ENCODE results near the gene ZSWIM7. TPM values are rescaled to one million over a fixed set of nuclear protein-coding genes. Genes with fewer than 3 reads are reported as not detected.

Gene ZSWIM7
- total RNA-seq, 1 experiment from 2014 or later, result 37.8 TPM

DNA sequence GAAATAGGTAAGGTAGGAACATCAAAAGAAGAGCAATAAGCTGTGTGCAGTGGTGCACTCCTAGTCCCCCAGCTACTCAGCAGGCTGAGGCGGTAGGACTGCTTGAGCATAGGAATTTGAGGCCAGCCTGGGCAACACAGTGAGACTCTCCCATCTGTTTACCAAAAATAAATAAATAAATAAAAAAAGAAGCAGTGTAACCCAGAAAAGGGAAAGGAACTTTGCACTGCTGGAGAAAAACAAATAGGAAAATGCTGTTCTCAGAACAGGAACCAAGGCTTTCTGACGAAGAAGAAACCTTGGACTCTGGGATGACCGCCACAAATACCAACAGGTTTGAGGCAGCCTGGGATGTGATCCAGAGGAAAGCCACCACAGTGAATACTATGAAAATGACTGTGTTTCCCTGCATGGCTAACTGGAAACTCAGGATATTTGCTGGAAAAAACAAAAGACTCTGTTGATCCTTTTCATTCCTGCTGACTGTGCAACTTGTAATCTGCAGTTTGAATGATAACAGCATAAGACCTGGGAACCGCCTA, 41.3 kb upstream of the ZSWIM7 start:
- Histone ChIP-seq H3K27ac (ENCODE audit: insufficient read length, low read depth, low read length) (no peak overlapping the region), H2BK15ac (ENCODE audit: low read depth, low read length) (no peak overlapping the region), H3K27me3 (ENCODE audit: insufficient read depth, low read length) (no peaks in the 10 kb centered on the region), H2BK120ac (ENCODE audit: low read depth, low read length, poor library complexity, severe bottlenecking) (no peak overlapping the region), H3K9me3 (ENCODE audit: control insufficient read depth, low read depth, low read length) (no peaks in the 10 kb centered on the region), H2BK20ac (ENCODE audit: low read depth, low read length, poor library complexity, severe bottlenecking) (no peak overlapping the region), H4K91ac (ENCODE audit: insufficient read length, low read depth, low read length) (no peak overlapping the region), H4K5ac (ENCODE audit: insufficient read length, low read depth, low read length) (no peak overlapping the region), H4K8ac (replicated peaks; ENCODE audit: insufficient read length, low read depth, low read length) (no peak overlapping the region), H3K23ac (ENCODE audit: insufficient read length, low read depth, low read length) (no peak overlapping the region), H2BK12ac (ENCODE audit: insufficient read length, low read depth, low read length) (no peak overlapping the region), H3K18ac (ENCODE audit: insufficient read length, low read depth, low read length) (no peak overlapping the region), H2AFZ (ENCODE audit: low read length) (no peak overlapping the region), H3K4me1 (ENCODE audit: insufficient read depth, low read length) (peaks cover 5% of the 10 kb centered on the region; the same call in 1 of the 2 replicates), H2BK5ac (ENCODE audit: insufficient read length, low read length) (no peak overlapping the region), H3K56ac (ENCODE audit: insufficient read length, low read depth, low read length) (no peak overlapping the region), H3T11ph (ENCODE audit: low read length) (no peak overlapping the region), H3K79me2 (ENCODE audit: insufficient read depth, low read length) (no peaks in the 10 kb centered on the region), H4K20me1 (ENCODE audit: control insufficient read depth, insufficient read depth, insufficient read length) (no peaks in the 10 kb centered on the region), H3K9ac (ENCODE audit: extremely low read depth, insufficient read length, low read length) (no peak overlapping the region), H3K23me2 (ENCODE audit: insufficient read length, low read depth, low read length, poor library complexity, severe bottlenecking) (no peaks in the 10 kb centered on the region), H3K4me2 (ENCODE audit: insufficient read depth, insufficient read length, low read length) (no peak overlapping the region), H3K4ac (ENCODE audit: low read depth, low read length) (no peak overlapping the region), H3K14ac (ENCODE audit: insufficient read depth, low read length) (no peak overlapping the region), H3K79me1 (ENCODE audit: insufficient read depth, low read depth, low read length, poor library complexity, severe bottlenecking) (no peaks in the 10 kb centered on the region), H2AK5ac (ENCODE audit: insufficient read length, low read length) (no peak overlapping the region)
- no peaks in the 10 kb centered on the region for H3K9me3 Mint-ChIP-seq
- H3K27me3 Mint-ChIP-seq (ENCODE audit: low read depth), result peaks cover 2% of the 10 kb centered on the region
- H3K27ac Mint-ChIP-seq, result no peak overlapping the region
- DNase-seq, result no peak
- WGBS (ENCODE audit: extremely low coverage, insufficient read length, low lambda C conversion rate), result no CpG with 5 or more reads among the region's 4 CpGs
- no peak overlapping the region for H3K4me3 Mint-ChIP-seq
- H3K36me3 Mint-ChIP-seq (ENCODE audit: insufficient read depth in 1 of 3, low read depth in 3 of 3), result peaks cover 42 to 80% (median 77%) of the 10 kb centered on the region in 3 experiments
- TF ChIP-seq, protein P1, sequence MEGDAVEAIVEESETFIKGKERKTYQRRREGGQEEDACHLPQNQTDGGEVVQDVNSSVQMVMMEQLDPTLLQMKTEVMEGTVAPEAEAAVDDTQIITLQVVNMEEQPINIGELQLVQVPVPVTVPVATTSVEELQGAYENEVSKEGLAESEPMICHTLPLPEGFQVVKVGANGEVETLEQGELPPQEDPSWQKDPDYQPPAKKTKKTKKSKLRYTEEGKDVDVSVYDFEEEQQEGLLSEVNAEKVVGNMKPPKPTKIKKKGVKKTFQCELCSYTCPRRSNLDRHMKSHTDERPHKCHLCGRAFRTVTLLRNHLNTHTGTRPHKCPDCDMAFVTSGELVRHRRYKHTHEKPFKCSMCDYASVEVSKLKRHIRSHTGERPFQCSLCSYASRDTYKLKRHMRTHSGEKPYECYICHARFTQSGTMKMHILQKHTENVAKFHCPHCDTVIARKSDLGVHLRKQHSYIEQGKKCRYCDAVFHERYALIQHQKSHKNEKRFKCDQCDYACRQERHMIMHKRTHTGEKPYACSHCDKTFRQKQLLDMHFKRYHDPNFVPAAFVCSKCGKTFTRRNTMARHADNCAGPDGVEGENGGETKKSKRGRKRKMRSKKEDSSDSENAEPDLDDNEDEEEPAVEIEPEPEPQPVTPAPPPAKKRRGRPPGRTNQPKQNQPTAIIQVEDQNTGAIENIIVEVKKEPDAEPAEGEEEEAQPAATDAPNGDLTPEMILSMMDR (conservative IDR thresholded peaks at IDR 0.05), result no peak
- peaks cover 18% of the 10 kb centered on the region in 2 experiments for H3K4me1 Mint-ChIP-seq
